ENCODE results near the gene ZFYVE9.
"Not testable (repeated sequence)": the region's sequence is repeated elsewhere in the genome, so short reads cannot be mapped to it uniquely, and the experiment has no call there.

Gene ZFYVE9

GRCh38 chr1:52180176-52180575 lies 38.3 kb downstream of the ZFYVE9 start:
- H3K4me2 ChIP-seq (ENCODE audit: insufficient read depth, low read length), result no peak overlapping the region
- no peak for DNase-seq
- TF ChIP-seq CTCF (IDR thresholded peaks at IDR 0.05; ENCODE audit: borderline replicate concordance, extremely low read depth, low read length, poor library complexity, severe bottlenecking) (no peak), EZH2 (IDR thresholded peaks at IDR 0.05; ENCODE audit: borderline replicate concordance, low read depth, low read length, severe bottlenecking) (no peak)
- H3K4me3 ChIP-seq (ENCODE audit: low read depth in 1 of 2, low read length in 2 of 2), result no peak overlapping the region
- peaks cover 45% of the 10 kb centered on the region for H3K79me2 ChIP-seq (ENCODE audit: insufficient read depth, low read length)
- H3K9me3 ChIP-seq (ENCODE audit: insufficient read depth, low read length, severe bottlenecking), result no peaks in the 10 kb centered on the region
- no peak overlapping the region for H3K9ac ChIP-seq (ENCODE audit: low read depth, low read length)
- no peak overlapping the region for H3K27ac ChIP-seq (ENCODE audit: low read length)
- ATAC-seq (ENCODE audit: insufficient read depth, low read depth), result no peak
- H4K20me1 ChIP-seq (ENCODE audit: insufficient read depth, low read length), result no peaks in the 10 kb centered on the region
- H3K27me3 ChIP-seq (ENCODE audit: insufficient read depth, low read length, poor library complexity), result no peaks in the 10 kb centered on the region
- no peak overlapping the region for H2AFZ ChIP-seq (ENCODE audit: low read depth, low read length)
- no peaks in the 10 kb centered on the region for H3K36me3 ChIP-seq (ENCODE audit: insufficient read depth, low read length)
- H3K4me1 ChIP-seq (ENCODE audit: insufficient read depth, low read length), result no peaks in the 10 kb centered on the region

- H3K4me1 ChIP-seq (ENCODE audit: insufficient read depth, low read length); H3K4me2 ChIP-seq (ENCODE audit: insufficient read depth, low read length); DNase-seq; H3K9me3 ChIP-seq (ENCODE audit: insufficient read depth, low read length, severe bottlenecking); H3K4me3 ChIP-seq (ENCODE audit: low read depth in 1 of 2, low read length in 2 of 2); H3K27me3 ChIP-seq (ENCODE audit: insufficient read depth, low read length, poor library complexity); H4K20me1 ChIP-seq (ENCODE audit: insufficient read depth, low read length); H3K36me3 ChIP-seq (ENCODE audit: insufficient read depth, low read length); H2AFZ ChIP-seq (ENCODE audit: low read depth, low read length); H3K27ac ChIP-seq (ENCODE audit: low read length); H3K9ac ChIP-seq (ENCODE audit: low read depth, low read length); ATAC-seq (ENCODE audit: insufficient read depth, low read depth): not testable (repeated sequence)
- peaks cover 50% of the 10 kb centered on the region for H3K79me2 ChIP-seq (ENCODE audit: insufficient read depth, low read length)
Observed at GRCh38 chr1:52181759-52182158, 39.9 kb downstream of the ZFYVE9 start.

- H3K79me2 ChIP-seq (ENCODE audit: insufficient read depth, low read length), result peaks cover 45% of the 10 kb centered on the region
- not testable (repeated sequence) for H3K9ac ChIP-seq (ENCODE audit: low read depth, low read length); H2AFZ ChIP-seq (ENCODE audit: low read depth, low read length); DNase-seq; H3K27me3 ChIP-seq (ENCODE audit: insufficient read depth, low read length, poor library complexity); H3K36me3 ChIP-seq (ENCODE audit: insufficient read depth, low read length); H3K9me3 ChIP-seq (ENCODE audit: insufficient read depth, low read length, severe bottlenecking); H3K4me2 ChIP-seq (ENCODE audit: insufficient read depth, low read length); H3K27ac ChIP-seq (ENCODE audit: low read length); H3K4me1 ChIP-seq (ENCODE audit: insufficient read depth, low read length); H4K20me1 ChIP-seq (ENCODE audit: insufficient read depth, low read length); ATAC-seq (ENCODE audit: insufficient read depth, low read depth); H3K4me3 ChIP-seq (ENCODE audit: low read depth in 1 of 2, low read length in 2 of 2)
Observed at GRCh38 chr1:52182328-52182727, 40.4 kb downstream of the ZFYVE9 start.

GRCh38 chr1:52182874-52183400 lies 41.0 kb downstream of the ZFYVE9 start:
- H3K36me3 ChIP-seq (ENCODE audit: insufficient read depth, low read length), result no peaks in the 10 kb centered on the region

More at GRCh38 chr1:52182874-52183400, 41.0 kb downstream of the ZFYVE9 start:
- Histone ChIP-seq H3K9ac (ENCODE audit: low read depth, low read length) (no peak overlapping the region), H2AFZ (ENCODE audit: low read depth, low read length) (no peak overlapping the region), H3K27me3 (ENCODE audit: insufficient read depth, low read length, poor library complexity) (no peaks in the 10 kb centered on the region), H4K20me1 (ENCODE audit: insufficient read depth, low read length) (no peaks in the 10 kb centered on the region), H3K4me3 (ENCODE audit: low read depth in 1 of 2, low read length in 2 of 2) (no peak overlapping the region), H3K4me1 (ENCODE audit: insufficient read depth, low read length) (no peaks in the 10 kb centered on the region), H3K27ac (ENCODE audit: low read length) (no peak overlapping the region), H3K9me3 (ENCODE audit: insufficient read depth, low read length, severe bottlenecking) (no peaks in the 10 kb centered on the region), H3K4me2 (ENCODE audit: insufficient read depth, low read length) (no peak overlapping the region), H3K79me2 (ENCODE audit: insufficient read depth, low read length) (peaks cover 41% of the 10 kb centered on the region)
- TF ChIP-seq EZH2 (IDR thresholded peaks at IDR 0.05; ENCODE audit: borderline replicate concordance, low read depth, low read length, severe bottlenecking) (no peak), CTCF (IDR thresholded peaks at IDR 0.05; ENCODE audit: borderline replicate concordance, extremely low read depth, low read length, poor library complexity, severe bottlenecking) (no peak)
- ATAC-seq (ENCODE audit: insufficient read depth, low read depth) (no peak), DNase-seq (no peak)

All from DND-41 (cell line).